Activated gamma-delta T cell treated with anti-CD3 and anti-CD28 coated beads, Interleukin-2, amount 50 U/mL, for 16 hours (primary cell): ENCODE data around the gene ACSBG1.

ENCODE experiments used
- DNase-seq: peaks from one replicate; pipeline ENCODE4 v3.0.0-alpha.2; 2020; ENCODE audit warnings: low read depth

ACSBG1 gene, protein sequence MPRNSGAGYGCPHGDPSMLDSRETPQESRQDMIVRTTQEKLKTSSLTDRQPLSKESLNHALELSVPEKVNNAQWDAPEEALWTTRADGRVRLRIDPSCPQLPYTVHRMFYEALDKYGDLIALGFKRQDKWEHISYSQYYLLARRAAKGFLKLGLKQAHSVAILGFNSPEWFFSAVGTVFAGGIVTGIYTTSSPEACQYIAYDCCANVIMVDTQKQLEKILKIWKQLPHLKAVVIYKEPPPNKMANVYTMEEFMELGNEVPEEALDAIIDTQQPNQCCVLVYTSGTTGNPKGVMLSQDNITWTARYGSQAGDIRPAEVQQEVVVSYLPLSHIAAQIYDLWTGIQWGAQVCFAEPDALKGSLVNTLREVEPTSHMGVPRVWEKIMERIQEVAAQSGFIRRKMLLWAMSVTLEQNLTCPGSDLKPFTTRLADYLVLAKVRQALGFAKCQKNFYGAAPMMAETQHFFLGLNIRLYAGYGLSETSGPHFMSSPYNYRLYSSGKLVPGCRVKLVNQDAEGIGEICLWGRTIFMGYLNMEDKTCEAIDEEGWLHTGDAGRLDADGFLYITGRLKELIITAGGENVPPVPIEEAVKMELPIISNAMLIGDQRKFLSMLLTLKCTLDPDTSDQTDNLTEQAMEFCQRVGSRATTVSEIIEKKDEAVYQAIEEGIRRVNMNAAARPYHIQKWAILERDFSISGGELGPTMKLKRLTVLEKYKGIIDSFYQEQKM

DNA sequence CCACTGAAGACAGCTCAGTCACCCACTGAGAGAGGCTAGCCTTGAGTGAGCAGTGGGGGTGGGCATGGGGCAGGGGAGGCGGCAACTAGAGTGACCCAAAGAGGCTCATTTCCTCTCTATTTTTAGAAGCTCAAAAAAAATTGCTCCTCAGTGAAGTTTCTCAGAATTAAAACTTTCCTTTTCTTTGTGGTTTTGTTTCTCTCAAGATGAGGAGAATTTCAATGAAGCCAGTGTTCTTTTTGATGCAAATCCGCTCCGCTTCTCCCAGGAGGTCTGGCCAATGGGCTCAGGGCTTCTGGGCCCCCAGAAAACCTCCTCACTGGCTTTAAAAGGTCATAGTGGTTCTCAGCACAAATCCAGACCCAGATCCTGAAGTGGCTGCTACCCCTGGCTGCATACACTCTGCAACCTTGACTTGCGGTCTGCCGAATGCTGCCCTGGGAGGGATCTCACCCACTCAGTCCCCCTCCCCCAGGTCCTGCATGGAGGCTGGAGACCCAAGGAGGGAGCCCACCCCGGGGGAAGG, at the start of gene ACSBG1:
TSS of gene ACSBG1 (minus strand) at position 51 of the 526 bp plus-strand sequence. CDS start 64 bp downstream, outside the sequence.
- DNase-seq, result no peak

DNA sequence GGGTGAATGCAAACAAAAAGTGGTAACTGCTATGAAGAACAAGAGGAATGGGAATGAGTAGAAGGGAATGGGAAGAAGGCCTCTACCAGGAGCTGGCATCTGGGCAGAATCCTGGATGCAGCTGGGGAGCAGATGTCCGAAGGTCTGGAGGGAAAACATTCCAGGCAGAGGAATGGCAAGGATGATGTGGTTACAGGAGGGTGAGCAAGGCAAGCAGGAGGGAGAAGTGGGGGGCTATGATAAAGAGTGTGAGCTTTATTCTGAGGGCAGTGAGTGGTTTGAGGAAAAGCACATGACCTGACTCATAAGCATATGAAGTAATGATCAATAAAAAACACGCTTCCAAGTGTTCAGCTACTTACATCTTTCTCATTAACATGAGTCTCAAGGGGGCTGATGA, 48.0 kb upstream of the ACSBG1 start:
- DNase-seq, result no peak

DNA sequence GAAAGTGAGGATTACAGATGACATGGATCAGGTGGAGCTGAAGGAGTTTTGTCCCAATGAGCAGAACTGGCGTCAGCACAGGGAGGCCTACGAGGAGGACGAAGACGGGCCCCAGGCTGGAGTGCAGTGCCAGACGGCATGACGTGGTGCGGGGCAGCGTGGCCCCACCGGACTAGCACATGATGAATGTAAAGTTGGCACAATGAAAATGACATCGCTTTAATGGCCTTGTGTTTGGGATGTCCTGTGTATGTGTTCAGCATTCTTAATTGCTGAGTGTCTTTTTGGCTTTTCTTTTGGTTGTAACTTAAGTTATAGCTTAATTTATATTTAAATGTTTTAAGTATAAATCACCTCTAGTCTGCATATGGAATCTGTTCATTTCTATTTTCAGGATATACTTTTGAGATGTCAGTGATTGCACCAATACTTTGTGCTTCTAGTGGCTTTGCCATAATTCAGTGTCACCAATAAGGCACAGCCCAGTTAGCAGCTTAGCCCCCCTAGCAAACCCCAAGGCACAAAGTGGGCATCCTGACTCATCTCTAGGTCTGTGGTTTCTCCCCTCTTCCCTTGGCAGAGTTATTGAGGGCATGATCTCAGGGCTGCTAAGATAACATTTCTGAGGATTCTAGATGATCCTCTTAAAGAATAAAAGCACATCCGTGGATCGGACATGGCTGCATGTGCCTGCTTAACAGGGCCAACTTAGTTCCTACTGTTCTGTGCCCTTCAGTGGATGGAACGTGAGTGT, 46.1 kb upstream of the ACSBG1 start:
- no peak for DNase-seq

GRCh38 chr15:78276064-78276943, 41.9 kb upstream of the ACSBG1 start:
- no peak for DNase-seq

- DNase-seq, result no peak
Measured at GRCh38 chr15:78274994-78275393, 40.6 kb upstream of the ACSBG1 start.

GRCh38 chr15:78272776-78273175, 38.4 kb upstream of the ACSBG1 start:
- DNase-seq, result no peak

GRCh38 chr15:78272316-78272715, 38.0 kb upstream of the ACSBG1 start:
- no peak for DNase-seq

- no peak for DNase-seq
Measured at GRCh38 chr15:78266806-78267205, 32.4 kb upstream of the ACSBG1 start.

- no peak for DNase-seq
Measured at GRCh38 chr15:78266229-78266628, 31.9 kb upstream of the ACSBG1 start.

DNA sequence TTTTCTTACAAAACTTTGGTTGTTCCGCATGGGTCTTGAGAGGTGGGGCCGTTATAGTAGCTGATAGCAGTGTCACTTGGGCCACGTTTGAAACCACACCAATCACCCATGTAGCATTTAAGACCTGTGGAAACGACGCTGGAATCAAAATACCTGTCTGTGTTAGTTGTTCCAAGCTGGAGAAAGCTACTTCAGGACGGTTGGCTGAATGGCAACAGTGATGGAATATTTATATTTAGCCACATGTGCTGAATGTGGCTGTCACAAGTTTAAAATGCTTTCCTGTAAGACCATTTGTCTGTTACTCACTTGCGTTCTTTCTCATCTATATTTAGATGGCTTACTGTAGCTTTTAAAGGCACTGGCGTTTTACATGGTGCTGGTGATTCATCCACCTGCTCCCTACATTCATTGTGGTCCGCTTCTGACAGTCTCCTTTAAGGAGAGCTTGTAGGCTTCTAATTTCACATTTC, 31.4 kb upstream of the ACSBG1 start:
- DNase-seq, result no peak

GRCh38 chr15:78265137-78265460, 30.7 kb upstream of the ACSBG1 start:
- no peak for DNase-seq

DNA sequence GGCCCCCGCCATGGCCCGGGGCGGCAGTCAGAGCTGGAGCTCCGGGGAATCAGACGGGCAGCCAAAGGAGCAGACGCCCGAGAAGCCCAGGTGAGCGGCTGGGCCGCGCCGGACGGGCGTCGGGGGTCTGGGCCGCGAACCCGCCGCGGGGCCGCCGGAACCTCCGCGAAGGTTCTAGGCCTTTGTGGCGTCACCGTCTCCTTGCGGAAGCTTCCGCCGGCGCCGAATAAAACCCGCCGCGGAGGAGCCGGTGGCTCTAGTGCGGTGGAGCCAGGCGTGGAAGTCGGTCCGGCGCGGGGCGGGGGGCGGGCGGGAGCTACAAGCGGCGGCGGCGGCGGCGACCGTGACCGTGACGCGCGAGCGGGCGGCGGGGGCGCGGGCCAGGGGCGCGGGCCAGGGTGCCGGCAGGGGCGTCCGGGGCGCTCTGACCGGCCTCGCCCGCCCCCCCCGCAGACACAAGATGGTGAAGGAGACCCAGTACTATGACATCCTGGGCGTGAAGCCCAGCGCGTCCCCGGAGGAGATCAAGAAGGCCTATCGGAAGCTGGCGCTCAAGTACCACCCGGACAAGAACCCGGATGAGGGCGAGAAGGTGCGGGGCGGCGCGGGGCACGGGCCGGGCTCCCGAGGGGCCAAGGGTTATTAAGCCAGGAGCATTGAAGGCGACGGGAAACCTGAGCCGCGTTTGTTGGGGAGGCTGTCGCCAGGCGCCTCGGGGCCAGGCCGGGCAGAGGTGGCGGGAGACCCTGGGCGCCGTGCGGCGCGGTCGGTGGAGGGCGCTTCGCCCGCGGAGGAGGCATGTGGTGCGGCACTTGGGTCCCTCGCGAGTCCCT, 30.2 kb upstream of the ACSBG1 start, which contains the start of gene DNAJA4:
TSS of gene DNAJA4 (plus strand) at position 259 of the 833 bp plus-strand sequence. CDS start at position 461, 202 bp downstream.
- peak; percentile 45 for DNase-seq

DNA sequence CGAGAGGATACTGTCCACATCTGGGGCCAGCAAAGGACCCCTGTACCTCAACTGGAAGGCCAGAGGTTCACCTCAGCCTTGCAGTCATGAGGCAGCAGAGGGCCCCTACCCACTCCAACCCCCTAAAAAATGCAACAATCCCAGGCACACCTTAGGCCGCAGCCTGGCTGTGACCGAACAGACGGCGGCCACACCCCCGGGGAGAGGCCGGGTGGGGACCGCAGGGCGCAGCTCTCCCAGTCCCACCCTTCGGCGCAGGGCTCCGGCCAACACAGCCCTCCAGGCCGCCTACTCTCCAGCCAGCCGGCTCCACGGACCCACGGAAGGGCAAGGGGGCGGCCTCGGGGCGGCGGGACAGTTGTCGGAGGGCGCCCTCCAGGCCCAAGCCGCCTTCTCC, 29.5 kb upstream of the ACSBG1 start:
- no peak for DNase-seq

- no peak for DNase-seq
Measured at GRCh38 chr15:78263351-78263781, 29.0 kb upstream of the ACSBG1 start.

DNA sequence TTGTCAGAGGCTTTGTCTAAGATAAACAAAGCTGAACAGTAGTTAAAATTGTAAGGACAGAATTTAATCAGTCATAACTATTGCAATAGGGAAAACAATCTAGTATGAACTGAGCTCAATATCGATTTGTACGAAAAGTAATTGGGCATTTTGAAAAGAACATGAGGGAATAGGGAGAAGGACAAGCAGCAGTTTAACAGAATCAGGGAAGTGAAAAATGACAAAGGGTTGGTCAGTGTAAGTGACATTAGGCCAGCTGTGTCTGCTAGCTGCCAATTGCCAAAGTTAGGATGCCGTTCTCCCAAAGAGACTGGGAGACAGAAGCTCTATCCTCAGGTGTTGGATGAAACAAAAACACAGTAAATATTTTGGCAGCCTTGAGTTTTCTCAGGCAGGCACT, 26.7 kb upstream of the ACSBG1 start:
- DNase-seq, result no peak

- DNase-seq, result no peak
Measured at GRCh38 chr15:78260489-78260888, 26.1 kb upstream of the ACSBG1 start.

GRCh38 chr15:78259232-78259631, 24.9 kb upstream of the ACSBG1 start:
- no peak for DNase-seq

GRCh38 chr15:78257681-78258080, 23.3 kb upstream of the ACSBG1 start:
- DNase-seq, result no peak

DNA sequence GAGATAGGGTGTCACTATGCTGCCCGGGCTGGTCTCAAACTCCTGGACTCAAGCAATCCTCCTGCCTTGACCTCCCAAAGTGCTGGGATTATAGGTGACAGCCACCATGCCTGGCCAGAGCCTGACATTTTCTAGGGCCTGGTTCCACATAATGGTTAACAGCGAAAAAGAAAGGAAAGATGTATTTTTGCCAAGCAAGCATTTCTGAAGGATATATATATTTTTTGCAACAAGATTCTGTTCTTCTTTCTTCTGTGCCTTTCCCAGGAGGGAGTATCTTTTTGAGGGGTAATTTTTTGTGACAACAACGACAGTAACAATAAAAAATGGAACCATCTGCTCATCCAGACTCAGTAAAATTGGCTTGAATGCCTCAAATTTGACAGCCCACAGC, 21.7 kb upstream of the ACSBG1 start:
- no peak for DNase-seq

DNA sequence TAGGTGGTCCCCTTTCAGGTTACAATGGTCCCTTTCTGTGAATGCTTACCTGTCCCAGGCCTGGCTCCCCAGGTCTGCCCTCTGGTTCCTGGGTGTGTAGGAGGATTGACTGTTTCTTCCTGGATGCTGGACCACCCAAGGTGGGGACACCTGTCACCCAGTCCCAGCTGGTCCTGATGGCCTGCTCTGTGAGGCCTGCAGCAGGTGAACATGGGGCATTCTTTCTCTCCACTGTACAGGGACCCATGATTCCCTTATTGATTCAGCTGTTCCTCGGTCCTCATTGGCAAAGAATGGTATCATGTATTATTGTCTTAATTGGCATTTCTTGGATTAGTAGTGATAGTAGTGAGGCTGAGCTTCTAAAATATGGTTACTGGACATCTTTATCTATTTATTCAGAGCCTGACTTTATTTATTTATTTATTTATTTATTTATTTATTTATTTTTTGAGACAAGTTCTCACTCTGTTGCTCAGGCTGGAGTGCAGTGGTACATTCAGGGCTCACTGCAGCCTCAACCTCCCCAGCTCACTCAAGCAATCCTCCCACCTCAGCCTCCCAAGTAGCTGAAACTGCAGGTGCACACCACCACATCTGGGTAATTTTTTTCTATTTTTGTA, 21.2 kb upstream of the ACSBG1 start:
- no peak for DNase-seq
